LHCN-M2 (cell line): ENCODE data around the gene SOX10. TPM values are rescaled to one million over a fixed set of nuclear protein-coding genes. Genes with fewer than 3 reads are reported as not detected.

Experiments
- DNase-seq: peaks from one replicate; pipeline ENCODE4 v3.0.0-alpha.2; 2012; ENCODE audit warnings: low read depth
- polyA plus RNA-seq: library from polyadenylated mRNA; unstranded; fragments of >200 nt; gene quantifications from one replicate; pipeline ENCODE4 v1.2.1, GENCODE V29; 2012; ENCODE audit warnings: missing spikeins
- total RNA-seq: library from RNA; depleted of rRNA; stranded (reverse); fragments of >200 nt; gene quantifications from 2 replicates; pipeline ENCODE4 v1.2.3, GENCODE V29; 2014; rRNA removed

SOX10 gene
- not detected in 2 replicates for total RNA-seq
- polyA plus RNA-seq = 0.04 TPM

GRCh38 chr22:37983860-37984791 is at the start of gene SOX10:
SOX10 (minus strand) TSS chr22:37984555; CDS start chr22:37983784, 771 bp downstream.
- DNase-seq = no peak

- DNase-seq = no peak
Measured at GRCh38 chr22:38033522-38034277, 49.3 kb upstream of the SOX10 start.

- peak; percentile 67 for DNase-seq
Measured at GRCh38 chr22:38032681-38033521, 48.5 kb upstream of the SOX10 start.

- DNase-seq = no peak
Measured at GRCh38 chr22:38031491-38031890, 47.1 kb upstream of the SOX10 start.

- peak; percentile 27 for DNase-seq
Measured at GRCh38 chr22:38030311-38031133, 46.2 kb upstream of the SOX10 start.

GRCh38 chr22:38029901-38030300 is 45.5 kb upstream of the SOX10 start:
- no peak for DNase-seq

GRCh38 chr22:38029370-38029769 is 45.0 kb upstream of the SOX10 start:
- no peak for DNase-seq

GRCh38 chr22:38028344-38029130 is 44.2 kb upstream of the SOX10 start:
- no peak for DNase-seq

- DNase-seq = no peak
Measured at GRCh38 chr22:38027487-38027886, 43.1 kb upstream of the SOX10 start.

- no peak for DNase-seq
Measured at GRCh38 chr22:38026130-38027111, 42.1 kb upstream of the SOX10 start.

- DNase-seq = no peak
Measured at GRCh38 chr22:38025514-38025913, 41.2 kb upstream of the SOX10 start.

GRCh38 chr22:38023045-38023444 is 38.7 kb upstream of the SOX10 start:
- DNase-seq = no peak

GRCh38 chr22:38021206-38021605 is 36.9 kb upstream of the SOX10 start:
- DNase-seq = peak; percentile 24

- no peak for DNase-seq
Measured at GRCh38 chr22:38018938-38019827, 34.8 kb upstream of the SOX10 start.

- DNase-seq = no peak
Measured at GRCh38 chr22:38017939-38018885, 33.9 kb upstream of the SOX10 start.

GRCh38 chr22:38017272-38017920 is 33.0 kb upstream of the SOX10 start:
- DNase-seq = peak; percentile 14
